ENCODE measurements around the gene SAMD4A. TPM values are rescaled to one million over a fixed set of nuclear protein-coding genes. Genes with fewer than 3 reads are reported as not detected.

SAMD4A gene
- total and polyA plus RNA-seq, 8 donors, result 2.9 to 12.2 (median 9.4) TPM

DNA sequence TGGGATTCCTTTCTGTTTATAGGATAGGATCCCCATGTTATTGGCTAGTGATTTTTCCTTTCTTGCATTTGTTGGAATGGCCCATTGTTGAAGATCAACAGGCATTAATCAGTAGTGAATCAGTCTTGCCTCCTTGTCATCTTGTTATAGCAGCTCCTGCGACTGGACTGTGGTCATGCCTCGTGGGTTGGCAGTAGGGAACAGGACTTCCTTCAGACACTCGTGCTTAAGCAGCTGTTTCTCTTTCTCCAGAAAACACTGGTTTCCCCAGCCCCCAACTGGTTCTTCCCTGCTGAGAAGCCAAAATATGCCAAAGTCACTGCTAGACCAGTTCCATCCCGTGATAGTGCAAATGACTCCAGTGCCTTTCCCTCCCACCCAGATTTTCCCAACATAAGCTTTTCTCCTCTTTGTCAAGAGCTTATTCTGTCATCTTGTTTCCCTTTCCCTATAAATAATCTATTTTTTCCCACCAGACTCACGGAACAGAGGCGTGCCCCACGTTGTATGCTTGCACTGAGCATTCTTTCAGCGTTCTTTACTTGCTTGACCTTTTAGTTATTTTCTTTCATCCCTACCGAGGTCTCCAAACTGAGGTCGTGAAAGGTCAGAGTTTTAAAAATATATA lies 83.5 kb downstream of the SAMD4A start:
- H3K9me3 ChIP-seq, result no peaks in the 10 kb centered on the region
- 70 to 71% methylated on average over 10 of the region's 10 CpGs for WGBS, 2 donors
- no peaks in the 10 kb centered on the region for H3K36me3 ChIP-seq
- H3K4me1 ChIP-seq, result peaks cover 0 to 5% (median 3%) of the 10 kb centered on the region in 3 donors
- H3K27me3 ChIP-seq, result no peaks in the 10 kb centered on the region
- peak overlapping the region in 1 of 4 donors; percentile 71 for H3K27ac ChIP-seq
- DNase-seq, result peak in 1 of 6 donors; percentile 52
- ATAC-seq, result peak in 2 of 4 donors; percentile 49 to 59
- H3K4me3 ChIP-seq, result no peak overlapping the region
- intact Hi-C loops (cut with DNase I), result no loop called here
- TF ChIP-seq, protein P1, sequence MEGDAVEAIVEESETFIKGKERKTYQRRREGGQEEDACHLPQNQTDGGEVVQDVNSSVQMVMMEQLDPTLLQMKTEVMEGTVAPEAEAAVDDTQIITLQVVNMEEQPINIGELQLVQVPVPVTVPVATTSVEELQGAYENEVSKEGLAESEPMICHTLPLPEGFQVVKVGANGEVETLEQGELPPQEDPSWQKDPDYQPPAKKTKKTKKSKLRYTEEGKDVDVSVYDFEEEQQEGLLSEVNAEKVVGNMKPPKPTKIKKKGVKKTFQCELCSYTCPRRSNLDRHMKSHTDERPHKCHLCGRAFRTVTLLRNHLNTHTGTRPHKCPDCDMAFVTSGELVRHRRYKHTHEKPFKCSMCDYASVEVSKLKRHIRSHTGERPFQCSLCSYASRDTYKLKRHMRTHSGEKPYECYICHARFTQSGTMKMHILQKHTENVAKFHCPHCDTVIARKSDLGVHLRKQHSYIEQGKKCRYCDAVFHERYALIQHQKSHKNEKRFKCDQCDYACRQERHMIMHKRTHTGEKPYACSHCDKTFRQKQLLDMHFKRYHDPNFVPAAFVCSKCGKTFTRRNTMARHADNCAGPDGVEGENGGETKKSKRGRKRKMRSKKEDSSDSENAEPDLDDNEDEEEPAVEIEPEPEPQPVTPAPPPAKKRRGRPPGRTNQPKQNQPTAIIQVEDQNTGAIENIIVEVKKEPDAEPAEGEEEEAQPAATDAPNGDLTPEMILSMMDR (IDR thresholded peaks at IDR 0.05), result no peak
- FAIRE-seq, result no peak

GRCh38 chr14:54650959-54651351 lies 84.0 kb downstream of the SAMD4A start:
- ATAC-seq, result peak in 1 of 4 donors; percentile 30
- H3K4me3 ChIP-seq, result no peak overlapping the region
- H3K9me3 ChIP-seq, result no peaks in the 10 kb centered on the region
- no peak for DNase-seq
- peaks cover 0 to 5% (median 3%) of the 10 kb centered on the region in 3 donors for H3K4me1 ChIP-seq
- intact Hi-C loops (cut with DNase I), result no loop called here
- H3K27ac ChIP-seq, result peak overlapping the region in 1 of 4 donors; percentile 71
- TF ChIP-seq, protein P1 (IDR thresholded peaks at IDR 0.05), result no peak
- FAIRE-seq, result no peak
- 81 to 85% methylated on average over 5 of the region's 5 CpGs for WGBS, 2 donors
- no peaks in the 10 kb centered on the region for H3K36me3 ChIP-seq
- no peaks in the 10 kb centered on the region for H3K27me3 ChIP-seq

- TF ChIP-seq, protein P1 (IDR thresholded peaks at IDR 0.05), result no peak
- intact Hi-C loops (cut with DNase I), result no loop called here
- ATAC-seq (peak in 1 of 4 donors; percentile 12), FAIRE-seq (no peak), DNase-seq (no peak)
- peaks cover 0 to 5% (median 3%) of the 10 kb centered on the region in 3 donors for H3K4me1 ChIP-seq
- H3K9me3 ChIP-seq, result no peaks in the 10 kb centered on the region
- H3K27me3 ChIP-seq, result no peaks in the 10 kb centered on the region
- WGBS, 2 donors, result 70 to 74% methylated on average over 4 of the region's 4 CpGs
- no peaks in the 10 kb centered on the region for H3K36me3 ChIP-seq
- H3K4me3 ChIP-seq, result no peak overlapping the region
- peak overlapping the region in 3 of 4 donors; percentile 28 to 71 (median 63) for H3K27ac ChIP-seq
These were observed 84.7 kb downstream of the SAMD4A start for GRCh38 chr14:54651649-54652048.

DNA sequence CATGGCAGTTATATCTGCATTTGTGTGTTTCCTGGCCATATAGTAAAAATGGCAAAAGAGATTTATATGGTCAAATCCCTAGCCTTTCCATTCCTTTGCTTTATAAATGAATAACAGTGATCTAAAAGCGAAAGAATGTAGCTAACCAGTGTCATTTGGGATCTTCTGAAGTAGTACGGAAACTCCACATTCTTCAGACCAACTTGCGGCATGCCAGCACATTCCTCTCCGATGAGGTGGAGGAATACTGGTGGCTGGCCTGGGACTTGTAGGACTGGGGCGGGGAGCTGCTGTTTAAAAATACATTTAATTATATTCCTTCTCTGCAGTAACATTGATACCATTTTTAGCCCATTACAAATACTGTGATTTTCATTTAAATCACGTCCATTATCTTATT lies 85.3 kb downstream of the SAMD4A start:
- peak in 4 of 6 donors; percentile 47 to 65 (median 60) for DNase-seq
- whole genome bisulfite sequencing, 2 donors, result 39 to 41% methylated on average over 6 of the region's 6 CpGs
- H3K36me3 ChIP-seq, result no peaks in the 10 kb centered on the region
- peak overlapping the region in 2 of 4 donors; percentile 2 to 5 for H3K4me3 ChIP-seq
- no peaks in the 10 kb centered on the region for H3K9me3 ChIP-seq
- ATAC-seq, result peak; percentile 81 to 96 (median 88)
- peaks cover 0 to 5% (median 3%) of the 10 kb centered on the region in 3 donors for H3K4me1 ChIP-seq
- FAIRE-seq, result peak; percentile 92
- intact Hi-C loops (cut with DNase I), result no loop called here
- TF ChIP-seq, protein P1 (IDR thresholded peaks at IDR 0.05), result no peak
- H3K27ac ChIP-seq, result peak overlapping the region in 3 of 4 donors; percentile 28 to 71 (median 63)
- H3K27me3 ChIP-seq, result no peaks in the 10 kb centered on the region

DNA sequence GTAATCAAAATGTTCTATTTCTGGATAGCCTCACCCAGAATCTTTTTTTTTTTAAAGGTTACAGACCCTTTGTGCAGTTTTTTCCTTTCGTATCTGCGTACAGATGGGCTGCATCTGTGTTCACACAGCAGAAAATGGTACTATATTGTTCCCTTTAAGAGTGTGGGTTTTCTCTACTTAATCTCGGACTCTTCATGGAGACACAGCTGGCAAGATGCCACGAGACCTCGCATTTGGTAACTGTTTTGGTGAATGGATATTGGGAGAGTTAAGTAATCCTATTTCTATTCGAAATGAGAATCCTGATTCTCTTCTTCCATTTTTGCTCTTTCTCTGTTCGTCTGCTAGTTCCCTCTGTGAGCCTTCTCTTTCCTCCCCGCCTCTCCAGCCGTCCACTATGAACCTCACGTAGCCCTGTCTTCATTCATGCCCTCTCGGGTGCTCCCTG lies 85.7 kb downstream of the SAMD4A start:
- no peaks in the 10 kb centered on the region for H3K9me3 ChIP-seq
- peak in 2 of 6 donors; percentile 21 to 37 for DNase-seq
- no peaks in the 10 kb centered on the region for H3K36me3 ChIP-seq
- peak overlapping the region in 3 of 4 donors; percentile 19 to 71 (median 63) for H3K27ac ChIP-seq
- H3K27me3 ChIP-seq, result no peaks in the 10 kb centered on the region
- intact Hi-C loops (cut with DNase I), result no loop called here
- FAIRE-seq, result no peak
- peak in 2 of 4 donors; percentile 36 to 40 for ATAC-seq
- peaks cover 0 to 5% (median 3%) of the 10 kb centered on the region in 3 donors for H3K4me1 ChIP-seq
- 56 to 59% methylated on average over 11 of the region's 11 CpGs for WGBS, 2 donors
- TF ChIP-seq, protein P1 (IDR thresholded peaks at IDR 0.05), result no peak
- H3K4me3 ChIP-seq, result peak overlapping the region in 2 of 4 donors; percentile 2 to 5
